Panc1 (cell line): ENCODE results near the gene AHCYL1. TPM values are rescaled to one million over a fixed set of nuclear protein-coding genes. Genes with fewer than 3 reads are reported as not detected.

Source experiments
- ATAC-seq: fragments of 200-7000 bp; cut with Tn5 transposase; 2 replicates; pipeline ENCODE4 v1.9.1; 2020; ENCODE audit warnings: mild to moderate bottlenecking, moderate library complexity
- BruUV-seq: library from RNA; stranded (reverse); fragments of 400-500 nt; replicated peaks from 2 replicates; lab custom pipeline; 2021; lab: Mats Ljungman, UMichigan
- CTCF ChIA-PET: fragments of 300-600 bp; sonication (Branson Sonifier 250); formaldehyde crosslinking; loops from one replicate; lab custom pipeline; 2022; ENCODE audit warnings: antibody characterized with exemption; lab: Charles Lee
- POLR2A ChIA-PET: fragments of 300-600 bp; sonication (Branson Sonifier 250); formaldehyde crosslinking; loops from one replicate; lab custom pipeline; 2022; ENCODE audit warnings: antibody characterized with exemption; lab: Charles Lee
- DNase-seq: peaks from one replicate; pipeline ENCODE4 v3.0.0-alpha.2; 2010; ENCODE audit warnings: low read depth, low spot score
- H3K27ac ChIP-seq: 2 replicates; pipeline ENCODE4 v1.5.1; 2011; ENCODE audit warnings: mild to moderate bottlenecking, low read length, inconsistent platforms
- H3K27me3 ChIP-seq: fragments of 200-500 bp; sonication (Bioruptor generic); 2 replicates; pipeline ENCODE4 v1.6.0; 2014; ENCODE audit warnings: low read length, inconsistent platforms; ENCODE audit not compliant: control insufficient read depth, insufficient read depth
- H3K36me3 ChIP-seq: fragments of 200-500 bp; sonication (Bioruptor generic); 2 replicates; pipeline ENCODE4 v1.5.1; 2014; ENCODE audit warnings: inconsistent platforms, mild to moderate bottlenecking, low read length, moderate library complexity; ENCODE audit not compliant: control insufficient read depth, insufficient read depth
- H3K4me1 ChIP-seq: 2 replicates; pipeline ENCODE4 v1.5.1; 2011; ENCODE audit warnings: inconsistent platforms, mild to moderate bottlenecking, low read length, moderate library complexity; ENCODE audit not compliant: control insufficient read depth, insufficient read depth
- H3K4me3 ChIP-seq, 2 experiments: 2 replicates each; pipeline ENCODE4 v1.5.1; 2011 to 2012; ENCODE audit warnings: low read depth in 2 of 2, low read length in 2 of 2, mild to moderate bottlenecking in 2 of 2, inconsistent platforms in 1 of 2, moderate library complexity in 1 of 2
- H3K9me3 ChIP-seq: fragments of 200-500 bp; sonication (Bioruptor generic); 2 replicates; pipeline ENCODE4 v1.5.1; 2014; ENCODE audit warnings: low read depth, mild to moderate bottlenecking, inconsistent platforms, low read length, moderate library complexity; ENCODE audit not compliant: control insufficient read depth, insufficient read depth
- CTCF ChIP-seq: fragments of 450-650 bp; IDR thresholded peaks from 2 replicates; pipeline ENCODE4 v1.5.1; 2017; ENCODE audit warnings: mild to moderate bottlenecking
- POLR2AphosphoS5 ChIP-seq: IDR thresholded peaks from 2 replicates; pipeline ENCODE4 v1.6.1; 2012; ENCODE audit warnings: mild to moderate bottlenecking, low read depth, low read length, moderate library complexity
- REST ChIP-seq, 2 experiments: IDR thresholded peaks; 2 replicates each; pipeline ENCODE4 v1.6.1; 2011 to 2012; ENCODE audit warnings: low read depth in 2 of 2, control low read depth in 1 of 2, low read length in 1 of 2, mild to moderate bottlenecking in 1 of 2, moderate library complexity in 1 of 2; ENCODE audit not compliant: insufficient read depth in 1 of 2
- SIN3A ChIP-seq: IDR thresholded peaks from 2 replicates; pipeline ENCODE4 v1.6.1; 2012; ENCODE audit warnings: low read depth, mild to moderate bottlenecking, low read length, moderate library complexity, borderline replicate concordance; ENCODE audit not compliant: insufficient read depth
- TCF7L2 ChIP-seq: IDR thresholded peaks from 2 replicates; pipeline ENCODE4 v1.6.1; 2011; ENCODE audit warnings: mild to moderate bottlenecking, low read depth, low read length, inconsistent platforms
- in situ Hi-C: cut with HindIII; loops from 2 replicates; pipeline ENCODE4 v1.10.0; 2016; ENCODE audit warnings: low sequenced_read_pairs, low pct_unique_long_range_greater_than_20kb
- intact Hi-C: fragments of 100-400 bp; cut with micrococcal nuclease; formaldehyde crosslinking; loops from one replicate; pipeline ENCODE4 v1.10.0; 2022; ENCODE audit not compliant: unreplicated experiment
- total RNA-seq: library from RNA; stranded (reverse); gene quantifications from one replicate; pipeline ENCODE4 v1.2.1, GENCODE V29; 2021; ENCODE audit not compliant: unreplicated experiment

The AHCYL1 gene
- total RNA-seq, 1 experiment from 2014 or later, result 174 TPM

- Histone ChIP-seq H3K4me1 (peaks cover 47% of the 10 kb centered on the region), H3K27ac (peak overlapping the region; percentile 91), H3K27me3 (no peaks in the 10 kb centered on the region), H3K9me3 (no peaks in the 10 kb centered on the region), H3K4me3 (peak overlapping the region; percentile 88 to 90), H3K36me3 (peaks cover 9% of the 10 kb centered on the region)
- CTCF ChIA-PET, result interaction anchor here (0.6 to 2.9 kb wide), 2 partner anchors 27 to 209 kb away, joined by 4 to 53 read pairs; no protein-coding TSS in a partner anchor
- TF ChIP-seq REST (IDR thresholded peaks at IDR 0.05; ENCODE audit: insufficient read depth in 1 of 2, low read depth in 2 of 2, low read length in 1 of 2), result no peak
- no peak for TF ChIP-seq CTCF
- TF ChIP-seq TCF7L2, result no peak
- TF ChIP-seq SIN3A, result no peak
- no peak; the same call in 1 of the 2 replicates for TF ChIP-seq POLR2AphosphoS5
- no peak for DNase-seq
- intact Hi-C loops (loop anchor here (10.0 kb wide), 1 partner anchor 441 kb away; the partner anchor contains the start of gene GNAI3), in situ Hi-C loops (no loop called here)
- ATAC-seq, result no peak
- POLR2A ChIA-PET, result no interaction called here
- no TSS peak for BruUV-seq
Observed at GRCh38 chr1:109986054-109986444, 1.5 kb downstream of the AHCYL1 start.

- intact Hi-C loops, result loop anchor here (10.0 kb wide), 1 partner anchor 444 kb away; the partner anchor contains the start of gene GNAI3
- CTCF ChIA-PET, result no interaction called here
- peak overlapping the region; percentile 91 for H3K27ac ChIP-seq
- in situ Hi-C loops, result no loop called here
- POLR2A ChIA-PET, result no interaction called here
- no peaks in the 10 kb centered on the region for H3K9me3 ChIP-seq
- no TSS peak for BruUV-seq
- ATAC-seq (no peak), DNase-seq (no peak)
- H3K36me3 ChIP-seq, result peaks cover 9% of the 10 kb centered on the region
- H3K27me3 ChIP-seq, result no peaks in the 10 kb centered on the region
- peaks cover 27% of the 10 kb centered on the region for H3K4me1 ChIP-seq
- peak overlapping the region; percentile 88 to 90 for H3K4me3 ChIP-seq
- no peak for TF ChIP-seq CTCF
- peak; percentile 21; the same call in 1 of the 2 replicates for TF ChIP-seq POLR2AphosphoS5
Observed at GRCh38 chr1:109988349-109988914, 3.9 kb downstream of the AHCYL1 start.
